Embryonic facial prominence (tissue), 1 donor: ENCODE data around the gene KRT35.
"Not testable (repeated sequence)": the region's sequence is repeated elsewhere in the genome, so short reads cannot be mapped to it uniquely, and the experiment has no call there.

Source experiments
- DNase-seq: peaks from one replicate; pipeline ENCODE4 v3.0.0-alpha.2; 2016; ENCODE audit errors: extremely low spot score

The KRT35 gene

GRCh38 chr17:41455236-41455635 is 25.7 kb downstream of the KRT35 start:
- DNase-seq, result no peak

GRCh38 chr17:41453066-41453465 is 27.9 kb downstream of the KRT35 start:
- no peak for DNase-seq

- no peak for DNase-seq
Measured at GRCh38 chr17:41452281-41452680, 28.7 kb downstream of the KRT35 start.

GRCh38 chr17:41451154-41451728 is 29.7 kb downstream of the KRT35 start:
- DNase-seq, result no peak

- DNase-seq, result no peak
Measured at GRCh38 chr17:41449008-41449407, 31.9 kb downstream of the KRT35 start.

- no peak for DNase-seq
Measured at GRCh38 chr17:41448506-41448905, 32.4 kb downstream of the KRT35 start.

GRCh38 chr17:41446806-41447205 is 34.1 kb downstream of the KRT35 start:
- no peak for DNase-seq

- DNase-seq, result no peak
Measured at GRCh38 chr17:41444640-41445039, 36.3 kb downstream of the KRT35 start.

- DNase-seq, result no peak
Measured at GRCh38 chr17:41444186-41444585, 36.8 kb downstream of the KRT35 start.

GRCh38 chr17:41442739-41443138 is 38.2 kb downstream of the KRT35 start:
- no peak for DNase-seq

- no peak for DNase-seq
Measured at GRCh38 chr17:41440531-41441033, 40.4 kb downstream of the KRT35 start, which contains the start of gene KRT38. Gene KRT38, minus strand, starts transcription at chr17:41440983. Its CDS starts 62 bp downstream, at chr17:41440921.

GRCh38 chr17:41439375-41439774 is 41.6 kb downstream of the KRT35 start:
- DNase-seq, result no peak

GRCh38 chr17:41437769-41438168 is 43.2 kb downstream of the KRT35 start:
- DNase-seq, result no peak

GRCh38 chr17:41437254-41437653 is 43.7 kb downstream of the KRT35 start:
- no peak for DNase-seq

GRCh38 chr17:41434415-41434814 is 46.5 kb downstream of the KRT35 start:
- no peak for DNase-seq

- DNase-seq, result no peak
Measured at GRCh38 chr17:41434005-41434404, 46.9 kb downstream of the KRT35 start.

GRCh38 chr17:41433586-41433985 is 47.4 kb downstream of the KRT35 start:
- DNase-seq, result no peak

GRCh38 chr17:41430376-41430775 is 50.6 kb downstream of the KRT35 start:
- not testable (repeated sequence) for DNase-seq

GRCh38 chr17:41429667-41430066 is 51.3 kb downstream of the KRT35 start:
- no peak for DNase-seq

- DNase-seq, result no peak
Measured at GRCh38 chr17:41428591-41429291, 52.2 kb downstream of the KRT35 start.
